HL-60 (cell line): ENCODE measurements around the gene SH3BP4.

Experiments used
- POLR2AphosphoS5 ChIP-seq: IDR thresholded peaks from 2 replicates; pipeline ENCODE4 v1.6.1; 2012; ENCODE audit warnings: low read depth
- TF ChIP-seq, protein P1 (sequence below): IDR thresholded peaks from one replicate; pipeline ENCODE4 v1.5.1; 2011; ENCODE audit warnings: low read length, control low read depth, inconsistent platforms; ENCODE audit not compliant: insufficient read depth

DNA sequence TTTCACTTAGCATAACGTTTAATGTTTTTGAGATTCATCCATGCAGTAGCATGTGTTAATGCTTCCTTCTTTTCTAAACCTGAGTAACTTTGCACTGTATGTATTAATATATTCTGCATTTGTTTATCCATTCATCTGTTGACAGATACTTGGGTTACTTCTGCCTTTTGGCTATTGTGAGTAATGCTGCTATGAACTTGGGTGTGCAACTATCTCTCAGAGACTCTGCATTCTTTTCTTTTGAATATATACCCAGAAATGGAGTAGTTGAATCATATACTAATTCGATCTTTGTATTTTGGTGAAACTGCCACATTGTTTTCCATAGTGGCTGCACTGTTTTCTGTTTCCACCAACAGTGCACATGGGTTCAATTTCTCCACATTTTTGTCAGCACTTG, 128.3 kb downstream of the SH3BP4 start:
- TF ChIP-seq, protein P1, sequence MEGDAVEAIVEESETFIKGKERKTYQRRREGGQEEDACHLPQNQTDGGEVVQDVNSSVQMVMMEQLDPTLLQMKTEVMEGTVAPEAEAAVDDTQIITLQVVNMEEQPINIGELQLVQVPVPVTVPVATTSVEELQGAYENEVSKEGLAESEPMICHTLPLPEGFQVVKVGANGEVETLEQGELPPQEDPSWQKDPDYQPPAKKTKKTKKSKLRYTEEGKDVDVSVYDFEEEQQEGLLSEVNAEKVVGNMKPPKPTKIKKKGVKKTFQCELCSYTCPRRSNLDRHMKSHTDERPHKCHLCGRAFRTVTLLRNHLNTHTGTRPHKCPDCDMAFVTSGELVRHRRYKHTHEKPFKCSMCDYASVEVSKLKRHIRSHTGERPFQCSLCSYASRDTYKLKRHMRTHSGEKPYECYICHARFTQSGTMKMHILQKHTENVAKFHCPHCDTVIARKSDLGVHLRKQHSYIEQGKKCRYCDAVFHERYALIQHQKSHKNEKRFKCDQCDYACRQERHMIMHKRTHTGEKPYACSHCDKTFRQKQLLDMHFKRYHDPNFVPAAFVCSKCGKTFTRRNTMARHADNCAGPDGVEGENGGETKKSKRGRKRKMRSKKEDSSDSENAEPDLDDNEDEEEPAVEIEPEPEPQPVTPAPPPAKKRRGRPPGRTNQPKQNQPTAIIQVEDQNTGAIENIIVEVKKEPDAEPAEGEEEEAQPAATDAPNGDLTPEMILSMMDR, result no peak
- TF ChIP-seq POLR2AphosphoS5, result no peak
